ENCODE measurements around the gene LRSAM1.

Gene LRSAM1

DNA sequence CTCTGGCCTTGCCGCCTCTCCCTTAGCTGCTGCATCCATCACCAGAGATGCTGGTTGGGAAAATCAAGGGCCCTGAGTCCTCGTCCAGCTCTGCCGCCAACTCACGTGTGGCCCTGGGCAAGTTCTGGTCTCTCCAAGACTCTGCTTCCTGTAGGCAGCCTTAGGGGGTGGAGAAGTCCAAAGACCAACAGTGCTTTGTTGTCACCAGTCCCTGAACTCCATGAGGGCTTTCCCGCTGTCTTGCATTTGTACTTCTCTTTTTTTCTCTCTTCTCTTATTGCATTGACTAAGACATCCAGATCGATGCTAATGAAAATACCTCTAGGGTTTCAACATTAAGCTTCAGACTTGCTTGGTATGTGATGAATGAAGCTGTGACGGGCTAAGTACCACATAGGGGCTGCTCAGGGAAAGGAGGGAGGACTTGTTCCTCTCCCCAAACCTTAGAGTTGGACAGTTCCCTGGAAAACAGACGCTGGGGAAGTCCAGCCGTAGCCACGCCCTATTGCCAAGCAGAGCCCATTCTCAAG lies 97.1 kb downstream of the LRSAM1 start:
- in situ Hi-C loops (cut with HindIII; ENCODE audit: low sequenced_read_pairs), result no loop called here

GRCh38 chr9:127549218-127549617 lies 97.9 kb downstream of the LRSAM1 start:
- in situ Hi-C loops (cut with HindIII; ENCODE audit: low sequenced_read_pairs), result no loop called here

GRCh38 chr9:127549751-127550150 lies 98.4 kb downstream of the LRSAM1 start:
- in situ Hi-C loops (cut with HindIII; ENCODE audit: low sequenced_read_pairs), result no loop called here

- in situ Hi-C loops (cut with HindIII; ENCODE audit: low sequenced_read_pairs), result no loop called here
Observed at GRCh38 chr9:127550282-127550681, 99.0 kb downstream of the LRSAM1 start.

DNA sequence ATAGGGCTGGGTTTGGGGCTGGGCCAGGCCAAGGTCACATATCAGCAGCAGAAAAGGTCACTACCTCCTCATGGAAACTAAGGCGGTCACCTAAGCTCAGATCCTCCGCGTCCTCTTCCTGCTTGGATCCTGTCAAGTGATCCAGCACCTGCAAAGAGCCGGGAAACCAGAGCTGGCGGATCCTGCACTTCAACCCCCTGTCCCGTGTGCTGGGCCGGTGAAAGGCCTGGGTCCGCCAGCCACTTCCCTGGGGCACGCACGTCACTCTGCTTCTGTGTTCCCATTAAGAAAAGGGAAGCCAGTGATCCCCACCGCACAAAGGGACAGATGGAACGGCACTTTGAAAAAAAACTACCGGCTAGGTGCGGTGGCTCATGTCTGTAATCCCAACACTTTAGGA lies 99.4 kb downstream of the LRSAM1 start:
- in situ Hi-C loops (cut with HindIII; ENCODE audit: low sequenced_read_pairs), result no loop called here
